Natural killer cell treated with Interleukin-12 subunit alpha and Interleukin-12 subunit beta and Interleukin-15 and Interleukin-18, amount 100 ng/mL, for 72 hours (primary cell): ENCODE data around the gene TSKS. TPM values are rescaled to one million over a fixed set of nuclear protein-coding genes. Genes with fewer than 3 reads are reported as not detected.

Experiments
- ATAC-seq, 2 donors: fragments of 150-1000 bp; cut with Tn5 transposase in 1 of 2; sonication (Bioruptor Pico), chemical (Tn5 transposase) in 1 of 2; 2 replicates each; pipeline ENCODE4 v1.10.0; 2021
- DNase-seq: peaks from one replicate; pipeline ENCODE4 v3.0.0; 2022; ENCODE audit warnings: low spot score
- H3K27ac Mint-ChIP-seq, 2 donors: 1 replicate in 1 of 2; 2 replicates in 1 of 2; pipeline ENCODE4 v1.8.0; 2022; ENCODE audit warnings: mixed read lengths in 2 of 2, mild to moderate bottlenecking in 1 of 2, moderate library complexity in 1 of 2
- H3K27me3 Mint-ChIP-seq, 2 donors: 1 replicate in 1 of 2; 2 replicates in 1 of 2; pipeline ENCODE4 v1.8.0; 2022; ENCODE audit warnings: mixed read lengths in 2 of 2
- H3K36me3 Mint-ChIP-seq: one replicate; pipeline ENCODE4 v1.8.0; 2022; ENCODE audit warnings: mixed read lengths
- H3K4me1 Mint-ChIP-seq, 2 donors: 1 replicate in 1 of 2; 2 replicates in 1 of 2; pipeline ENCODE4 v1.8.0; 2022; ENCODE audit warnings: low read depth in 2 of 2, mixed read lengths in 2 of 2, mild to moderate bottlenecking in 1 of 2
- H3K4me3 Mint-ChIP-seq: one replicate; pipeline ENCODE4 v1.8.0; 2022; ENCODE audit warnings: mixed read lengths
- H3K9me3 Mint-ChIP-seq: 2 replicates; pipeline ENCODE4 v1.8.0; 2022; ENCODE audit warnings: mixed read lengths
- total RNA-seq, 2 donors: library from RNA; stranded (reverse); gene quantifications; one replicate each; pipeline ENCODE4 v1.2.3, GENCODE V29; 2022

Gene TSKS
- total RNA-seq, 2 donors from 2014 or later: 0.38 to 0.53 TPM

DNA sequence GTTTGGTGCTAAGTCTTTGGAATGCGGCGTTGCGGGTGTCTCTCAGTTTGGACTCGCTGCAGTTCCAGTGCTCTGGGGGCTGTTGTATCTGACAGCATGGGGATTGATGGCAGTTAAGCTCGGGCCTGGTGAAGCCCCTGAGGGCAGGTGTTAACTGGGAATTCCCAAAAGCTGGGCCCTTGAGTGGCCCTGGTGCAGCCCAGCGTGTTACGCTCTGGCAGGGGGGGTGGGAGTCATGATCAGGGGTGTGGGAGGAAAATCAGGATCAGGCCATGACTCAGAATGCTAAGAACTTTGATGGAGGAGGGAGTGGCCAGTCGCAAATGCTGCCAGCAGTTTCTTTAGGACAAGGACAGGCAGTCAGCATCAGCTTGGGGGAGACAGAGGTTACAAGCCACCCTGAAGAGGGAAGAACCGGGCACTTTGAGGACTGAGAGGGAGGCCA is 23.3 kb upstream of the TSKS start:
- H3K27ac Mint-ChIP-seq: no peak overlapping the region
- ATAC-seq: no peak
- H3K4me3 Mint-ChIP-seq: no peak overlapping the region
- H3K4me1 Mint-ChIP-seq: peaks cover 5 to 26% of the 10 kb centered on the region in 2 donors
- H3K9me3 Mint-ChIP-seq: no peaks in the 10 kb centered on the region
- peaks cover 9% of the 10 kb centered on the region for H3K36me3 Mint-ChIP-seq
- no peaks in the 10 kb centered on the region for H3K27me3 Mint-ChIP-seq
- no peak for DNase-seq

GRCh38 chr19:49782515-49782914 is 19.4 kb upstream of the TSKS start:
- no peaks in the 10 kb centered on the region for H3K9me3 Mint-ChIP-seq
- DNase-seq (no peak), ATAC-seq (no peak)
- H3K4me1 Mint-ChIP-seq: peaks cover 20 to 35% of the 10 kb centered on the region in 2 donors
- peaks cover 9% of the 10 kb centered on the region for H3K36me3 Mint-ChIP-seq
- H3K27ac Mint-ChIP-seq: no peak overlapping the region
- no peaks in the 10 kb centered on the region for H3K27me3 Mint-ChIP-seq
- H3K4me3 Mint-ChIP-seq: no peak overlapping the region

- H3K4me3 Mint-ChIP-seq: no peak overlapping the region
- peaks cover 23 to 36% of the 10 kb centered on the region in 2 donors for H3K4me1 Mint-ChIP-seq
- ATAC-seq (no peak), DNase-seq (no peak)
- no peaks in the 10 kb centered on the region for H3K9me3 Mint-ChIP-seq
- peak overlapping the region in 1 of 2 donors; percentile 86 for H3K27ac Mint-ChIP-seq
- H3K36me3 Mint-ChIP-seq: peaks cover 9% of the 10 kb centered on the region
- H3K27me3 Mint-ChIP-seq: no peaks in the 10 kb centered on the region
Observed at GRCh38 chr19:49781394-49781793, 18.3 kb upstream of the TSKS start.

DNA sequence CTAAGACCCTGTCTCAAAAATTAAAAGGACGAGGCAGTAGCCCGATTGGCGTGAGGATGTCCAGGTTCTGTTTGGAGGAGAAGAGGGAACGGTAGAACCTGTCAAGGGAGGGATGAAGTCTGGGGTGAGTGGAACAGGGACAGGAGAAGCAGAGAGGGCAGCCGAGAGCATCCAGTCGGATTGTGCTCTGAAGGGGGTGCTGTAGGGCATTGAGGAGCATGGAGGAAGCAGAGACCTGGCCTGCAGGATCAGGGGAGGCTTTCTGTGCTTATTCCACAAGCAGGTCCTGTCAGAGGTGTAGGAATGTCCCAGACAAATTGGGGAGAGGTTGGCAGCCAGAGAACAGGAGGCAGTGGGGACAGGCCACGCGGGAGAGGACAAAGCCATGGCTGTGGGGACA is 17.8 kb upstream of the TSKS start:
- DNase-seq: no peak
- peak overlapping the region in 1 of 2 donors; percentile 86 for H3K27ac Mint-ChIP-seq
- H3K9me3 Mint-ChIP-seq: no peaks in the 10 kb centered on the region
- H3K4me3 Mint-ChIP-seq: no peak overlapping the region
- H3K27me3 Mint-ChIP-seq: no peaks in the 10 kb centered on the region
- peaks cover 27 to 40% of the 10 kb centered on the region in 2 donors for H3K4me1 Mint-ChIP-seq
- ATAC-seq: no peak
- H3K36me3 Mint-ChIP-seq: peaks cover 9% of the 10 kb centered on the region

GRCh38 chr19:49779731-49780555 is 16.8 kb upstream of the TSKS start:
- Mint-ChIP-seq H3K27ac (peak overlapping the region in 1 of 2 donors; percentile 86), H3K9me3 (no peaks in the 10 kb centered on the region), H3K36me3 (peaks cover 4% of the 10 kb centered on the region), H3K4me1 (peaks cover 26 to 40% of the 10 kb centered on the region in 2 donors), H3K27me3 (no peaks in the 10 kb centered on the region), H3K4me3 (no peak overlapping the region)
- no peak for DNase-seq
- ATAC-seq: no peak

GRCh38 chr19:49776371-49776764 is 13.3 kb upstream of the TSKS start:
- Mint-ChIP-seq H3K36me3 (no peaks in the 10 kb centered on the region), H3K4me1 (peaks cover 34 to 60% of the 10 kb centered on the region in 2 donors), H3K27me3 (no peaks in the 10 kb centered on the region), H3K27ac (peak overlapping the region; percentile 17 to 87), H3K9me3 (no peaks in the 10 kb centered on the region), H3K4me3 (no peak overlapping the region)
- DNase-seq (no peak), ATAC-seq (no peak)

- Mint-ChIP-seq H3K4me3 (no peak overlapping the region), H3K27ac (peak overlapping the region; percentile 17 to 87)
Observed at GRCh38 chr19:49775742-49776370, 12.8 kb upstream of the TSKS start.

GRCh38 chr19:49774969-49775368 is 11.9 kb upstream of the TSKS start:
- Mint-ChIP-seq H3K27me3 (no peaks in the 10 kb centered on the region), H3K4me1 (peaks cover 31 to 56% of the 10 kb centered on the region in 2 donors), H3K9me3 (no peaks in the 10 kb centered on the region), H3K4me3 (no peak overlapping the region), H3K27ac (peak overlapping the region in 1 of 2 donors; percentile 89), H3K36me3 (no peaks in the 10 kb centered on the region)
- DNase-seq (no peak), ATAC-seq (no peak)

More at GRCh38 chr19:49775742-49776370, 12.8 kb upstream of the TSKS start:
- no peaks in the 10 kb centered on the region for H3K36me3 Mint-ChIP-seq
- ATAC-seq: no peak
- H3K9me3 Mint-ChIP-seq: no peaks in the 10 kb centered on the region
- no peak for DNase-seq
- no peaks in the 10 kb centered on the region for H3K27me3 Mint-ChIP-seq
- H3K4me1 Mint-ChIP-seq: peaks cover 32 to 57% of the 10 kb centered on the region in 2 donors

DNA sequence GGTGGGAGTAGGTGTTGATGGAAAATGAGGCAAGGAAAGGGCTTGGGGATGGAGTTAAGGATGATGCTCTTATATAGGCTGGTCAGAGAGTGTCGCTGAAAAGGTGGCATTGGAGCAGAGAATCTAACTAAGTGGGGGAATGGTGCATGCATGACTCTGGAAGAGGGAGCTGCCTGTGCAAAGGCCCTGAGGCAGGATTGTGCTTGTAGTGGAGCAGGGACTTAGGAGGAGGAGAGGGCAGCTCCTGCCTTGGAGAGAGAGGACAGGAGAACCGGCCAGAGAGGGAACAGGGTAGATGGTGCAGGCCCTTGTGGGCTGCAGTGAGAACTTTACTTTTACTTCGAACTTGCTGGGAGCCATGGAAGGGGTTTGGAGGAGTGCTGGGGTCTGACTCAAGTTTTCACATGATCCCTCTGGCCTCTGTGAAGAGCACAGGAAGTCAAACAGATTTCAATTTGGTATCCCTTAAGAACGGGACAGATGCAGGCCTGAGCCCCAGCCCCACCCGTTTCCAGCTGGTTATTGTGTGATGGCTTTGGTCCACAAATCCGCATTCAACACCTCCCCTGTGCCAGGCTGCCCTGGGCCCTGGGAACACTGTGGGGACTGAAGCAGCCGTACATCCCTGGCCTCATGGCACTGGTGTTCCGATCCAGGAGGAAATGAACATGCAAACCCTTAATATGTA is 10.7 kb upstream of the TSKS start:
- no peak for ATAC-seq
- no peaks in the 10 kb centered on the region for H3K9me3 Mint-ChIP-seq
- H3K4me3 Mint-ChIP-seq: no peak overlapping the region
- no peak for DNase-seq
- H3K27ac Mint-ChIP-seq: peak overlapping the region; percentile 32 to 89
- H3K4me1 Mint-ChIP-seq: peaks cover 35 to 60% of the 10 kb centered on the region in 2 donors
- no peaks in the 10 kb centered on the region for H3K27me3 Mint-ChIP-seq
- no peaks in the 10 kb centered on the region for H3K36me3 Mint-ChIP-seq

GRCh38 chr19:49772850-49773432 is 9.8 kb upstream of the TSKS start:
- ATAC-seq: no peak
- peak overlapping the region; percentile 32 to 89 for H3K27ac Mint-ChIP-seq
- peaks cover 43 to 62% of the 10 kb centered on the region in 2 donors for H3K4me1 Mint-ChIP-seq
- no peaks in the 10 kb centered on the region for H3K9me3 Mint-ChIP-seq
- H3K27me3 Mint-ChIP-seq: no peaks in the 10 kb centered on the region
- no peak overlapping the region for H3K4me3 Mint-ChIP-seq
- H3K36me3 Mint-ChIP-seq: no peaks in the 10 kb centered on the region
- DNase-seq: no peak

- H3K4me3 Mint-ChIP-seq: peak overlapping the region; percentile 75
- peak overlapping the region; percentile 74 to 83 for H3K27ac Mint-ChIP-seq
- no peaks in the 10 kb centered on the region for H3K9me3 Mint-ChIP-seq
- H3K27me3 Mint-ChIP-seq: no peaks in the 10 kb centered on the region
- peaks cover 51 to 66% of the 10 kb centered on the region in 2 donors for H3K4me1 Mint-ChIP-seq
- ATAC-seq (peak; percentile 58 to 78), DNase-seq (peak; percentile 87)
- no peaks in the 10 kb centered on the region for H3K36me3 Mint-ChIP-seq
Observed at GRCh38 chr19:49771674-49772139, 8.6 kb upstream of the TSKS start.

DNA sequence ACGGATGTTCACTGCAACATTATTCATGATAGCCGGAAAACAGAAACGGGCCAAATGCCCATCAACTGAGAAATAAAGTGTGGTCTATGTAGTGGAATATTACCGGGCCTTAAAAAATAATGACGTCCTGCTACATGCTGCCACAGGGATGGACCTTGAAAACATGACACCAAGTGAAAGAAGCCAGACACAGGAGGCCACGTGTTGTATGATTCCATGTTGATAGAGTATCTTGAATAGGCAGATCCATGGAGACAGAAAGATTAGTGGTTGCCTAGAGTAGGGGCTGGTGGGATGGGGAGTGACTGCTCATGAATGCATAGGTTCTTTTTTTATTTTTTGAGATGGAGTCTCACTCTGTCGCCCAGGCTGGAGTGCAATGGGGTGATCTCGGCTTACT is 7.4 kb upstream of the TSKS start:
- DNase-seq: no peak

GRCh38 chr19:49767967-49768581 is 5.0 kb upstream of the TSKS start:
- no peaks in the 10 kb centered on the region for H3K27me3 Mint-ChIP-seq
- no peak for ATAC-seq
- peaks cover 45 to 48% of the 10 kb centered on the region in 2 donors for H3K4me1 Mint-ChIP-seq

More for the DNA sequence above, 7.4 kb upstream of the TSKS start:
- H3K4me3 Mint-ChIP-seq: peak overlapping the region; percentile 29
- peak overlapping the region in 1 of 2 donors; percentile 83 for H3K27ac Mint-ChIP-seq
- ATAC-seq: no peak
- no peaks in the 10 kb centered on the region for H3K36me3 Mint-ChIP-seq
- no peaks in the 10 kb centered on the region for H3K27me3 Mint-ChIP-seq
- no peaks in the 10 kb centered on the region for H3K9me3 Mint-ChIP-seq
- H3K4me1 Mint-ChIP-seq: peaks cover 52 to 60% of the 10 kb centered on the region in 2 donors

More at GRCh38 chr19:49767967-49768581, 5.0 kb upstream of the TSKS start:
- no peaks in the 10 kb centered on the region for H3K9me3 Mint-ChIP-seq
- H3K27ac Mint-ChIP-seq: peak overlapping the region; percentile 91 to 92
- no peaks in the 10 kb centered on the region for H3K36me3 Mint-ChIP-seq
- no peak for DNase-seq
- H3K4me3 Mint-ChIP-seq: peak overlapping the region; percentile 90
